ENCODE data around the gene RNF8. TPM values are rescaled to one million over a fixed set of nuclear protein-coding genes. Genes with fewer than 3 reads are reported as not detected.
"Not testable (repeated sequence)": the region's sequence is repeated elsewhere in the genome, so short reads cannot be mapped to it uniquely, and the experiment has no call there.

Gene RNF8
- polyA plus RNA-seq, 3 donors, result 4.2 to 4.9 (median 4.7) TPM

- intact Hi-C loops (cut with micrococcal nuclease), result no loop called here
- no peak overlapping the region for H3K4me2 ChIP-seq (replicated peaks; ENCODE audit: extremely low read depth, low read length, poor library complexity, severe bottlenecking)
- H3K79me2 ChIP-seq (ENCODE audit: insufficient read depth, low read length), result no peaks in the 10 kb centered on the region
- Mint-ChIP-seq H3K4me3 (no peak overlapping the region), H3K27me3 (ENCODE audit: low read depth in 3 of 3) (no peaks in the 10 kb centered on the region), H3K4me1 (no peaks in the 10 kb centered on the region), H3K27ac (peak overlapping the region in 1 of 7 donors; percentile 78), H3K36me3 (peaks cover 31 to 43% of the 10 kb centered on the region in 2 donors), H3K9me3 (peaks cover 0 to 2% (median 0%) of the 10 kb centered on the region in 7 donors)
- peaks cover 16 to 41% of the 10 kb centered on the region in 2 donors for H3K36me3 ChIP-seq (replicated peaks in 1 of 2; ENCODE audit: control insufficient read depth in 1 of 2, insufficient read depth in 2 of 2, low read length in 2 of 2)
- no peak overlapping the region for H3K4me3 ChIP-seq (replicated peaks in 1 of 3; ENCODE audit: low read depth in 2 of 3, low read length in 3 of 3)
- H4K20me1 ChIP-seq (ENCODE audit: insufficient read depth, low read length), result no peaks in the 10 kb centered on the region
- no peaks in the 10 kb centered on the region for H3K9me3 ChIP-seq (replicated peaks in 1 of 2; ENCODE audit: control insufficient read depth in 1 of 2, insufficient read depth in 1 of 2, low read length in 2 of 2)
- H2AFZ ChIP-seq (ENCODE audit: insufficient read depth, low read depth, low read length, poor library complexity, severe bottlenecking), result no peak overlapping the region
- no peak overlapping the region for H3K9ac ChIP-seq (ENCODE audit: insufficient read depth, low read length, poor library complexity, severe bottlenecking)
- no peaks in the 10 kb centered on the region for H3K4me1 ChIP-seq (ENCODE audit: control insufficient read depth in 1 of 2, insufficient read depth in 2 of 2, low read length in 2 of 2)
- H3K27ac ChIP-seq (ENCODE audit: low read depth in 1 of 2, low read length in 2 of 2), result no peak overlapping the region
- DNase-seq, result no peak
- H3K27me3 ChIP-seq (ENCODE audit: control insufficient read depth in 2 of 2, insufficient read depth in 2 of 2, low read length in 2 of 2), result no peaks in the 10 kb centered on the region
- no peak for TF ChIP-seq CTCF (IDR thresholded peaks at IDR 0.05)
Measured at GRCh38 chr6:37334047-37334446, 19.7 kb upstream of the RNF8 start.

- H3K4me1 Mint-ChIP-seq; H3K4me1 ChIP-seq (ENCODE audit: control insufficient read depth in 1 of 2, insufficient read depth in 2 of 2, low read length in 2 of 2); H3K4me3 ChIP-seq (replicated peaks in 1 of 3; ENCODE audit: low read depth in 2 of 3, low read length in 3 of 3); H3K36me3 ChIP-seq (replicated peaks in 1 of 2; ENCODE audit: control insufficient read depth in 1 of 2, insufficient read depth in 2 of 2, low read length in 2 of 2); H3K27me3 ChIP-seq (ENCODE audit: control insufficient read depth in 2 of 2, insufficient read depth in 2 of 2, low read length in 2 of 2); H2AFZ ChIP-seq (ENCODE audit: insufficient read depth, low read depth, low read length, poor library complexity, severe bottlenecking); H4K20me1 ChIP-seq (ENCODE audit: insufficient read depth, low read length); H3K9me3 ChIP-seq (replicated peaks in 1 of 2; ENCODE audit: control insufficient read depth in 1 of 2, insufficient read depth in 1 of 2, low read length in 2 of 2); DNase-seq; H3K27me3 Mint-ChIP-seq (ENCODE audit: low read depth in 3 of 3); H3K79me2 ChIP-seq (ENCODE audit: insufficient read depth, low read length); H3K27ac Mint-ChIP-seq; H3K9me3 Mint-ChIP-seq; H3K4me3 Mint-ChIP-seq; H3K4me2 ChIP-seq (replicated peaks; ENCODE audit: extremely low read depth, low read length, poor library complexity, severe bottlenecking); intact Hi-C loops (cut with micrococcal nuclease); H3K9ac ChIP-seq (ENCODE audit: insufficient read depth, low read length, poor library complexity, severe bottlenecking); H3K27ac ChIP-seq (ENCODE audit: low read depth in 1 of 2, low read length in 2 of 2): not testable (repeated sequence)
- peaks cover 4 to 11% of the 10 kb centered on the region in 2 donors for H3K36me3 Mint-ChIP-seq
- no CpG with 5 or more reads among the region's 3 CpGs for WGBS (ENCODE audit: insufficient coverage)
Measured at GRCh38 chr6:37338317-37338716, 15.5 kb upstream of the RNF8 start.

Data from CD14-positive monocyte (primary cell).